ENCODE results near the gene SLC51B. TPM values are rescaled to one million over a fixed set of nuclear protein-coding genes. Genes with fewer than 3 reads are reported as not detected.
"Not testable (repeated sequence)": the region's sequence is repeated elsewhere in the genome, so short reads cannot be mapped to it uniquely, and the experiment has no call there.

The SLC51B gene
- total RNA-seq, 8 experiments from 2014 or later, result 0.27 to 3.1 (median 1.3) TPM; not detected in 3

DNA sequence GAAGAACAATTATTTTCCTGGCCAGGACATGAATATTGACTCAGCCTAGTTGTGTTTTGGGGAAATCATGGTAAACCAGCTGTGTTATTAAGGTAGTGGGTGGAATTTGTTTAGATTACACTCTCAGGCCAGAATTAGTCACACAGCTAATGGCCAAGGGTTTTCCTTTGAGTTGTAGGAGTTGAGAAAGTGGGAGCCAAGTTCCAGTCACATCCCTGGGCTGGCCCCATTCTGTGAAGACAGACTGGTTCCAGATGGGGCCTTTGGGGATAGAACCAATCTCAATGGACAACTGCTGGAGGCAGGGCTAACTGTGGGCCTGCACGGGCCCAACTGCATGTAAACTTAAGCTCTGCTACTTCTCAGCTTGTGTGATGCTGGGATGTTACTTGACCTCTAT lies 24.0 kb downstream of the SLC51B start:
- no peak overlapping the region for H3K27ac ChIP-seq
- in situ Hi-C loops (cut with MboI; ENCODE audit: low pct_unique_long_range_greater_than_20kb in 2 of 9, low sequenced_read_pairs in 9 of 9, unreplicated experiment in 9 of 9), result no loop called here

DNA sequence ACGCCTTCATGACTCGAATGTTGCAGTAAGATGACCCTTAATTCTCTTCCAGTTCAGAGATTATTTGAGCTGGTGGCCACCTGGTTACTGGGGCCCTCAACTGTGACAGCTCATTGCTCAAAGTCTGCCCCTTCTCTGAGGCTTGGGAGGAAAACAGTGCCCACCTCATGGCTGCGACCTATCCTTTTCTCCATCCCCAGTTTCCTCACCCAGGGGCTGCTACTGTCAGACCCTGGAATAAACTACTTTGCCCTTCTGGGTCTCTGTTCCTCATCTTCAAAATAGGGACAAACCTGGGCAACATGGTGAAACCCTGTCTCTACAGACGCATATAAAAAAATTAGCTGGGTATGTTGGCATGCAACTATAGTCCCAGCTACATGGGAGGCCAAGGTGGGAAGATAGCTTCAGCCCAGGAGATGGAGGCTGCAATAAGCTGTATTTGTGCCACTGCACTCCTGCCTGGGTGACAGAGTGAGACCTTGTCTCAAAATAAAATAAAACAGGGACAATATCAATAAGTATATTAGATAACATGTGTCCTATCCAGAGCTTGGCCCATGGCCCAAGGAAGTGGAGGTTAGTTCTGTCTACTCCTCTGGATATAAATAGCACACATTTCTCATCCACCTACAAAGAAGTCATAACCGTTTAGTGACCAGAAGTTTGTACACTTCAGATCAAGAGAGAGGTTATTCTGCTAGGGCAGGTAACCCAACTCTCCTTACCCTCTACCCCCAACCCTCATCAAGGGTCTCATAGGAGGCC lies 24.8 kb downstream of the SLC51B start:
- 40 to 100% (median 72%) methylated on average over 1 to 5 of the region's 5 CpGs; no CpG with 5 or more reads in 2 of the 10 experiments for WGBS, 10 experiments

More for the DNA sequence above, 24.0 kb downstream of the SLC51B start:
- H3K4me1 ChIP-seq (replicated peaks in 1 of 2), result no peaks in the 10 kb centered on the region
- H3K4me3 ChIP-seq, result no peak overlapping the region
- ATAC-seq (replicated peaks in 6 of 8), result peak in 2 of 8 experiments; percentile 66 to 78
- no CpG with 5 or more reads among the region's 1 CpG for WGBS, 10 experiments

DNA sequence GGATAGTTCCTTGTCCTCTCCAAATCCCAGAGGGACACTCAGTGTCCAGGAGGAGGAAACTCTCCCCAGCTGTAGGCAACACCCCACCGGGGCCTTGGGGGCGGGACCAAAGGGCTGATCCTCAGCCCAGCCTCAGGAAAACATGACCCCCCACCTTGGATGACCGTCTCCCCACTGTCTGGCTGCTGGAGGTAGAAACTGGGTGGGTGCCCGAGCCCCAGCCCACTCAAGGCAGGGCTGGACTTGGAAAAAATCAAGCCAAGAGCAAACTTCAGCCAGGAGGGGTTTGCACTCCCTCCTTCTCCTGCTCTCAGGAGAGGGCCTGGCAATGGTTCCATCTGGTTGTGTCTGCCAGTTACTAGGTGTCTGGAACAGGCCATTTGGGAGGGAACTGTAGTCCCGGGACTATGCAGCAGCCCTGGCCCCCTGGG lies 26.2 kb downstream of the SLC51B start:
- H3K4me1 ChIP-seq (replicated peaks in 1 of 2), result no peaks in the 10 kb centered on the region

More for the DNA sequence above, 24.8 kb downstream of the SLC51B start:
- Histone ChIP-seq H3K4me1 (replicated peaks in 1 of 2) (no peaks in the 10 kb centered on the region), H3K4me3 (no peak overlapping the region), H3K27ac (no peak overlapping the region)
- ATAC-seq (replicated peaks in 6 of 8), result no peak
- in situ Hi-C loops (cut with MboI; ENCODE audit: low pct_unique_long_range_greater_than_20kb in 2 of 9, low sequenced_read_pairs in 9 of 9, unreplicated experiment in 9 of 9), result no loop called here

DNA sequence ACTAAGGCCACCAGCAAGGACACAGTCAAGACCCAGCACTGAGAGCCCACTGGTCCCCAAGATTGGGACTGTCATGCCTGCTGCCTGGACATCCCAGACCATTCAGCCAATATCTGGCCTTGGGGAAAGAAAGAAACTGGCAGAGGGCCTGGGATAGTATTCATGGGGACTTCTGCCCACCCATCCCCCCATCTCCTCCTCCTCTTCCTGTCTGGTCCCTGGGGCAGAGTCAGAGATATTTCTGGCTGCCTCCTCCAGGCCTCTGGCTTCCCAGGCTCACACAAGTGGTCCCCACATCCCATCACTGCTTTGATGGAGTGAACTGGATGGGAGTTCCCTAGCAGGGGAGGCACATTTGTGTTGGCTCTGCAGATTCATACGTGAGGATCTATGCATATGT lies 26.8 kb downstream of the SLC51B start:
- Histone ChIP-seq H3K27ac (no peak overlapping the region), H3K4me1 (replicated peaks in 1 of 2) (no peaks in the 10 kb centered on the region), H3K4me3 (no peak overlapping the region)
- no peak for ATAC-seq (replicated peaks in 6 of 8)
- no CpG with 5 or more reads among the region's 1 CpG for WGBS, 10 experiments
- in situ Hi-C loops (cut with MboI; ENCODE audit: low pct_unique_long_range_greater_than_20kb in 2 of 9, low sequenced_read_pairs in 9 of 9, unreplicated experiment in 9 of 9), result no loop called here

More for the DNA sequence above, 26.2 kb downstream of the SLC51B start:
- 17 to 50% (median 33%) methylated on average over 1 of the region's 5 CpGs; no CpG with 5 or more reads in 7 of the 10 experiments for WGBS, 10 experiments
- H3K27ac ChIP-seq, result no peak overlapping the region
- no peak overlapping the region for H3K4me3 ChIP-seq
- peak in 2 of 8 experiments; percentile 18 to 26 for ATAC-seq (replicated peaks in 6 of 8)
- in situ Hi-C loops (cut with MboI; ENCODE audit: low pct_unique_long_range_greater_than_20kb in 2 of 9, low sequenced_read_pairs in 9 of 9, unreplicated experiment in 9 of 9), result no loop called here

DNA sequence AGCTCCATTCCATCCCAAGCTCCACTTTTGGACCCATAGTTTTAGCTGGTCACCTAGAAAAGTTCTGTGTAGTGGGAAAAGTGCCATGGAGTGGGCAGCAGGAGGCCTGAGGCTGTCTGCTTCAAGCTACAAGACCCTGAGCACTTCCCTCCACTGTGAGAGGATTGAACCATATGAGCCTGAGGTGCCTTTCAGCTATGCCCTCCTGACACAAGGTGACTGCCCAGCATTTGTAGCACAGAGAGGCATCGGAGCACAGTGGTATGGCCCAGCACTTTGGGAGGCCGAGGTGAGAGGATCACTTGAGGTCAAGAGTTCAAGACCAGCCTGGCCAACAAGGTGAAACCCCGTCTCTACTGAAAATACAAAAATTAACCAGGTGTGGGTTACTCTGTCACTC lies 27.4 kb downstream of the SLC51B start:
- in situ Hi-C loops (cut with MboI; ENCODE audit: low pct_unique_long_range_greater_than_20kb in 2 of 9, low sequenced_read_pairs in 9 of 9, unreplicated experiment in 9 of 9), result no loop called here
- 80 to 94% (median 81%) methylated on average over 1 to 3 of the region's 3 CpGs; no CpG with 5 or more reads in 5 of the 10 experiments for WGBS, 10 experiments
- ATAC-seq (replicated peaks in 6 of 8), result no peak
- no peaks in the 10 kb centered on the region for H3K4me1 ChIP-seq (replicated peaks in 1 of 2)
- H3K4me3 ChIP-seq, result no peak overlapping the region
- H3K27ac ChIP-seq, result no peak overlapping the region

DNA sequence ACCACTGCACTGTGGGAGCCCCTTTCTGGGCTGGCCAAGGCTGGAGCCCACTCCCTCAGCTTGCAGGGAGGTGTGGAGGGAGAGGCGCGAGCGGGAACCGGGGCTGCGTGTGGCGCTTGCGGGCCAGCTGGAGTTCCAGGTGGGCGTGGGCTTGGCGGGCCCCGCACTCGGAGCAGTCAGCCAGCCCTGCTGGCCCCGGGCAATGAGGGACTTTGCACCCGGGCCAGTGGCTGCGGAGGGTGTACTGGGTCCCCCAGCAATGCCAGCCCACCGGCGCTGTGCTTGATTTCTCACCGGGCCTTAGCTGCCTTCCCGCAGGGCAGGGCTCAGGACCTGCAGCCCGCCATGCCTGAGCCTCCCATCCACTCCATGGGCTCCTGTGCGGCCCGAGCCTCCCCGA lies 29.8 kb downstream of the SLC51B start:
- H3K27ac ChIP-seq; H3K4me1 ChIP-seq (replicated peaks in 1 of 2); in situ Hi-C loops (cut with MboI; ENCODE audit: low pct_unique_long_range_greater_than_20kb in 2 of 9, low sequenced_read_pairs in 9 of 9, unreplicated experiment in 9 of 9); ATAC-seq (replicated peaks in 6 of 8); H3K4me3 ChIP-seq: not testable (repeated sequence)
- 80% methylated on average over 2 of the region's 22 CpGs; no CpG with 5 or more reads in 9 of the 10 experiments for WGBS, 10 experiments

DNA sequence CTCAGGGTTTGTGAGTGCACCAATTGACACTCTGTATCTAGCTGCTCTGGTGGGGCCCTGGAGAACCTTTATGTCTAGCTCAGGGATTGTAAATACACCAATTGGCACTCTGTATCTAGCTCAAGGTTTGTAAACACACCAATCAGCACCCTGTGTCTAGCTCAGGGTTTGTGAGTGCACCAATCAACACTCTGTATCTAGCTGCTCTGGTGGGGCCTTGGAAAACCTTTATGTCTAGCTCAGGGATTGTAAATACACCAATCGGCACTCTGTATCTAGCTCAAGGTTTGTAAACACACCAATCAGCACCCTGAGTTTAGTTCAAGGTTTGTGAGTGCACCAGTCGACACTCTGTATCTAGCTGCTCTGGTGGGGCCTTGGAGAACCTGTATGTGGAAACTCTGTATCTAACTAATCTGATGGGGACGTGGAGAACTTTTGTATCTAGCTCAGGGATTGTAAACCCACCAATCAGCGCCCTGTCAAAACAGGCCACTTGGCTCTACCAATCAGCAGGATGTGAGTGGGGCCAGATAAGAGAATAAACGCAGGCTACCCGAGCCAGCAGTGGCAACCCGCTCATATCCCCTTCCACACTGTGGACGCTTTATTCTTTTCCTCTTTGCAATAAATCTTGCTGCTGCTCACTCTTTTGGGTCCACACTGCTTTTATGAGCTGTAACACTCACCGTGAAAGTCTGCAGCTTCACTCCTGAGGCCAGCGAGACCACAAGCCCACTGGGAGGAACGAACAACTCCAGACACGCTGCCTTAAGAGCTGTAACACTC lies 30.6 kb downstream of the SLC51B start:
- H3K4me3 ChIP-seq; in situ Hi-C loops (cut with MboI; ENCODE audit: low pct_unique_long_range_greater_than_20kb in 2 of 9, low sequenced_read_pairs in 9 of 9, unreplicated experiment in 9 of 9); ATAC-seq (replicated peaks in 6 of 8); H3K27ac ChIP-seq; H3K4me1 ChIP-seq (replicated peaks in 1 of 2): not testable (repeated sequence)
- 41 to 95% (median 87%) methylated on average over 2 to 9 of the region's 12 CpGs; no CpG with 5 or more reads in 4 of the 10 experiments for WGBS, 10 experiments

DNA sequence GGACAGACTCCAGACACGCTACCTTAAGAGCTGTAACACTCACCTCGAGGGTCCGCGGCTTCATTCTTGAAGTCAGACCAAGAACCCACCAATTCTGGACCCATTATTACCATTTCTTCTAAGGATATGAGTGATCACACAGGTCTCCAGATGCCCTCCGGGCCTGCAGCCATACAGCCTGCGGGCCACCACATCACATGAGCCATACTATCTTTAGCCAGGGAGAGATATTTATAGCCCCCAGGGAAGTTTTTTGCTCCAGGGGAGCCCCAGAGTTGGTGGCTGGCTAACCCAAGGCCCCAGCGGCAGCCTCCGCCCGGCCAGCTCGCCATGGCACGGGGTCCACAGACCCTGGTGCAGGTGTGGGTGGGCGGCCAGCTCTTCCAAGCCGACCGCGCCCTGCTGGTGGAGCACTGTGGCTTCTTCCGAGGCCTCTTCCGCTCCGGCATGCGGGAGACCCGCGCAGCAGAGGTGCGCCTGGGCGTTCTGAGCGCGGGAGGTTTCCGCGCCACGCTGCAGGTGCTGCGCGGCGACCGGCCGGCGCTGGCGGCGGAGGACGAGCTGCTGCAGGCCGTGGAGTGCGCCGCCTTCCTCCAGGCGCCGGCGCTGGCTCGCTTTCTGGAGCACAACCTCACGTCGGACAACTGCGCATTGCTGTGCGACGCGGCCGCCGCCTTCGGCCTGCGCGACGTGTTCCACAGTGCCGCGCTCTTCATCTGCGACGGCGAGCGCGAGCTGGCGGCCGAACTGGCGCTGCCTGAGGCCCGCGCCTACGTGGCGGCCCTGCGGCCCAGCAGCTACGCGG lies 31.5 kb downstream of the SLC51B start, which contains the start of gene KBTBD13:
Gene KBTBD13, plus strand, starts transcription at position 261 of the 805 bp plus-strand sequence. Its CDS starts 70 bp downstream, at position 331.
- no peak within 1 kb of the TSS for H3K27ac ChIP-seq
- no peak within 1 kb of the TSS for H3K4me3 ChIP-seq
- no peak for ATAC-seq (replicated peaks in 6 of 8)
- peaks cover 0 to 6% of the 10 kb centered on the region in 2 donors for H3K4me1 ChIP-seq (replicated peaks in 1 of 2)
- WGBS, 10 experiments, result 85 to 100% (median 94%) methylated on average over 4 to 48 of the region's 73 CpGs; no CpG with 5 or more reads in 5 of the 10 experiments
- in situ Hi-C loops (cut with MboI; ENCODE audit: low pct_unique_long_range_greater_than_20kb in 2 of 9, low sequenced_read_pairs in 9 of 9, unreplicated experiment in 9 of 9), result no loop called here

DNA sequence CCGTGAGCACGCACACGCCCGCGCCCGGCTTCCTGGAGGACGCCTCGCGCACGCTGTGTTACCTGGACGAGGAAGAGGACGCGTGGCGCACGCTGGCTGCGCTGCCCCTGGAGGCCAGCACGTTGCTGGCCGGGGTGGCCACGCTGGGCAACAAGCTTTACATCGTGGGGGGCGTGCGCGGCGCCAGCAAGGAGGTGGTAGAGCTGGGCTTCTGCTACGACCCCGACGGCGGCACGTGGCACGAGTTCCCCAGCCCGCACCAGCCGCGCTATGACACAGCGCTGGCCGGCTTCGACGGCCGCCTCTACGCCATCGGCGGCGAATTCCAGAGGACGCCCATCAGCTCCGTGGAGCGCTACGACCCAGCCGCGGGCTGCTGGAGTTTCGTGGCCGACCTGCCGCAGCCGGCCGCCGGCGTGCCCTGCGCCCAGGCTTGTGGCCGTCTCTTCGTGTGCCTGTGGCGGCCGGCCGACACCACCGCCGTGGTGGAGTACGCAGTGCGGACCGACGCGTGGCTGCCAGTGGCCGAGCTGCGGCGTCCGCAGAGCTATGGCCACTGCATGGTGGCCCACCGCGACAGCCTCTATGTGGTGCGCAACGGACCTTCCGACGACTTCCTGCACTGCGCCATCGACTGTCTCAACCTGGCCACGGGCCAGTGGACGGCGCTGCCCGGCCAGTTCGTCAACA lies 32.2 kb downstream of the SLC51B start:
- 80 to 100% (median 95%) methylated on average over 1 to 36 of the region's 85 CpGs; no CpG with 5 or more reads in 3 of the 10 experiments for WGBS, 10 experiments
- Histone ChIP-seq H3K27ac (no peak overlapping the region), H3K4me3 (no peak overlapping the region), H3K4me1 (replicated peaks in 1 of 2) (peaks cover 3 to 13% of the 10 kb centered on the region in 2 donors)
- no peak for ATAC-seq (replicated peaks in 6 of 8)
- in situ Hi-C loops (cut with MboI; ENCODE audit: low pct_unique_long_range_greater_than_20kb in 2 of 9, low sequenced_read_pairs in 9 of 9, unreplicated experiment in 9 of 9), result no loop called here

DNA sequence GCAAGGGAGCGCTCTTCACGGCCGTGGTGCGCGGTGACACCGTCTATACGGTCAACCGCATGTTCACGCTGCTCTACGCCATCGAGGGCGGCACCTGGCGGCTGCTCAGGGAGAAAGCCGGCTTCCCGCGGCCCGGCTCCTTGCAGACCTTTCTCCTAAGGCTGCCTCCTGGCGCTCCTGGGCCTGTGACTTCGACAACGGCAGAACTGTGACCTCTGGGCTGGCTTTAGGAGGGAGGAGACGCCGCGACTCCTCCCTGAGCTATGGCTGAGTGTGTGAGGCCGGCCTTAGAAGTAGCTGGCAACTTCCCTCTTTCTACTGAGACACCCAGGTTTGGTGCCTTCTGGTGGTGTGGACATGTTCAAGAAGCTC lies 32.8 kb downstream of the SLC51B start:
- WGBS, 10 experiments, result 68% methylated on average over 8 of the region's 24 CpGs; no CpG with 5 or more reads in 9 of the 10 experiments
- in situ Hi-C loops (cut with MboI; ENCODE audit: low pct_unique_long_range_greater_than_20kb in 2 of 9, low sequenced_read_pairs in 9 of 9, unreplicated experiment in 9 of 9), result no loop called here
- ATAC-seq (replicated peaks in 6 of 8), result peak in 3 of 8 experiments; percentile 73 to 83 (median 75)
- no peak overlapping the region for H3K4me3 ChIP-seq
- peaks cover 8 to 19% of the 10 kb centered on the region in 2 donors for H3K4me1 ChIP-seq (replicated peaks in 1 of 2)
- H3K27ac ChIP-seq, result no peak overlapping the region

DNA sequence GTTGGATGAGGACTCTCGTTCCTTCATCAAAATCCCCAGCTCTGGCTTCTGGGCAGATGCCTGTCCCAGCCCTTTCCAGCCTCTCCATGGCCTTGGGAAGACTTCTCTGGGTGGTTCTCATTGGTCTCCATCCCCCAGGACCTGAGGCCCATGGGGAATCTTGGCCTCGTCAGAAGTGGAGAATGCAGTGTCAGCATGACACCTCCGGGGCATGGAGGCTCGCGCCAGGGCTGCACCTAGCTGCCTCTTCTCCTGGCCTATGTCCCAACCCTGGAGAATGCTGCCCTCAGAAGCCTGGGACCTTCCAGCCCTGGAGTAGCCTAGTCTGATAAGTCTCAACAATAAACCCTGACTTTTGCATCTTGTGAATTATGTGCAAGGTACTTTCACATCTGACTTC lies 34.4 kb downstream of the SLC51B start:
- no peak overlapping the region for H3K27ac ChIP-seq
- H3K4me3 ChIP-seq, result no peak overlapping the region
- in situ Hi-C loops (cut with MboI; ENCODE audit: low pct_unique_long_range_greater_than_20kb in 2 of 9, low sequenced_read_pairs in 9 of 9, unreplicated experiment in 9 of 9), result no loop called here
- no peak for ATAC-seq (replicated peaks in 6 of 8)
- H3K4me1 ChIP-seq (replicated peaks in 1 of 2), result peaks cover 20 to 28% of the 10 kb centered on the region in 2 donors
- 33 to 80% methylated on average over 1 of the region's 5 CpGs; no CpG with 5 or more reads in 8 of the 10 experiments for WGBS, 10 experiments

DNA sequence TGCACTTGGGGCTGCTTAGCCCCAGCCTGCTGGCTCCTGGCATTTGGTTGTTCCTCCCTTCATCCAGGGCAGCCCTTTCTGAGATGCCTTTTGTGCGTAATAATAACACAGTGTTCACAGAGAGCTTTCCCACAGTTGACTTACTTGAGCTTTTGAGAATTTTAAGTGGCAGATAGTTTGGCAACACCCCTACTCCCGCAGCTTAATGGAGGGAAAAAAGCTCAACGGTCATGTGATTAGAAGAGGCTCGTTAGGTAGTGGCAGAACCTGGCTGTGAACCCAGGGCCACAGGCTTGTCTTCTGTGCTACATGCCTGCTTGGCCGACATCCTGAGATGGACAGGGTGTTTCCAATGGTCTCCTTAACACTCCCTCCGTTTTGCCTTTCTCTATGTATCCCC lies 36.1 kb downstream of the SLC51B start:
- Histone ChIP-seq H3K27ac (no peak overlapping the region), H3K4me3 (no peak overlapping the region), H3K4me1 (replicated peaks in 1 of 2) (peaks cover 20 to 31% of the 10 kb centered on the region in 2 donors)
- in situ Hi-C loops (cut with MboI; ENCODE audit: low pct_unique_long_range_greater_than_20kb in 2 of 9, low sequenced_read_pairs in 9 of 9, unreplicated experiment in 9 of 9), result no loop called here
- no peak for ATAC-seq (replicated peaks in 6 of 8)
- WGBS, 10 experiments, result 20 to 100% (median 55%) methylated on average over 1 to 5 of the region's 6 CpGs; no CpG with 5 or more reads in 3 of the 10 experiments

All from motor neuron (in vitro differentiated cells).